DND-41 (cell line): ENCODE data around the gene SRC.

Experiments used
- ATAC-seq: fragments of 200-7000 bp; cut with Tn5 transposase; 3 replicates; pipeline ENCODE4 v1.9.1; 2021; ENCODE audit warnings: low read depth; ENCODE audit not compliant: insufficient read depth
- DNase-seq: peaks from one replicate; pipeline ENCODE4 v3.0.0-alpha.2; 2020
- H2AFZ ChIP-seq: 2 replicates; pipeline ENCODE4 v1.6.0; 2012; ENCODE audit warnings: low read depth, low read length
- H3K27ac ChIP-seq: 2 replicates; pipeline ENCODE4 v1.5.1; 2012; ENCODE audit warnings: low read length, inconsistent platforms
- H3K27me3 ChIP-seq: fragments of 200-600 bp; sonication (generic); 2 replicates; pipeline ENCODE4 v1.6.0; 2012; ENCODE audit warnings: low read length, mild to moderate bottlenecking, inconsistent platforms; ENCODE audit not compliant: insufficient read depth, poor library complexity
- H3K36me3 ChIP-seq: 2 replicates; pipeline ENCODE4 v1.5.1; 2012; ENCODE audit warnings: low read length, inconsistent platforms; ENCODE audit not compliant: insufficient read depth
- H3K4me1 ChIP-seq: 2 replicates; pipeline ENCODE4 v1.5.1; 2012; ENCODE audit warnings: mild to moderate bottlenecking, low read length; ENCODE audit not compliant: insufficient read depth
- H3K4me2 ChIP-seq: 2 replicates; pipeline ENCODE4 v1.6.0; 2012; ENCODE audit warnings: mild to moderate bottlenecking, moderate library complexity, low read length, inconsistent platforms; ENCODE audit not compliant: insufficient read depth
- H3K4me3 ChIP-seq, 2 experiments: fragments of 200-600 bp in 1 of 2; shearing (Covaris generic) in 1 of 2; 2 replicates each; pipeline ENCODE4 v1.5.1; 2012 to 2016; ENCODE audit warnings: inconsistent platforms in 2 of 2, low read length in 2 of 2, mild to moderate bottlenecking in 2 of 2, low read depth in 1 of 2, moderate library complexity in 1 of 2
- H3K79me2 ChIP-seq: 2 replicates; pipeline ENCODE4 v1.6.0; 2012; ENCODE audit warnings: low read length, inconsistent platforms; ENCODE audit not compliant: insufficient read depth
- H3K9ac ChIP-seq: 2 replicates; pipeline ENCODE4 v1.6.0; 2012; ENCODE audit warnings: low read depth, mild to moderate bottlenecking, inconsistent platforms, low read length, moderate library complexity
- H3K9me3 ChIP-seq: 2 replicates; pipeline ENCODE4 v1.5.1; 2012; ENCODE audit warnings: low read length, moderate library complexity, mild to moderate bottlenecking, inconsistent platforms; ENCODE audit not compliant: insufficient read depth, severe bottlenecking
- H4K20me1 ChIP-seq: 2 replicates; pipeline ENCODE4 v1.6.0; 2012; ENCODE audit warnings: low read length; ENCODE audit not compliant: insufficient read depth
- EZH2 ChIP-seq: IDR thresholded peaks from 3 replicates; pipeline ENCODE4 v1.6.1; 2012; ENCODE audit warnings: borderline replicate concordance, low read depth, mild to moderate bottlenecking, moderate library complexity, low read length, inconsistent platforms; ENCODE audit not compliant: severe bottlenecking
- TF ChIP-seq, protein P1 (sequence below): IDR thresholded peaks from 2 replicates; pipeline ENCODE4 v1.5.1; 2012; ENCODE audit warnings: borderline replicate concordance, low read length, moderate library complexity, mild to moderate bottlenecking; ENCODE audit not compliant: poor library complexity, severe bottlenecking; ENCODE audit errors: extremely low read depth

SRC gene

GRCh38 chr20:37346236-37346534 lies 245 bp downstream of the SRC start:
- Histone ChIP-seq H3K36me3 (no peaks in the 10 kb centered on the region), H4K20me1 (peaks cover 9% of the 10 kb centered on the region; the same call in 1 of the 2 replicates), H3K4me3 (peak overlapping the region in 1 of 2 experiments; percentile 60; a peak in 3 of 4 replicates), H3K27ac (no peak overlapping the region), H3K79me2 (peaks cover 17% of the 10 kb centered on the region), H3K4me1 (peaks cover 21% of the 10 kb centered on the region), H2AFZ (peak overlapping the region; percentile 74; the same call in 1 of the 2 replicates), H3K4me2 (peak overlapping the region; percentile 76), H3K9ac (peak overlapping the region; percentile 53), H3K9me3 (no peaks in the 10 kb centered on the region), H3K27me3 (no peaks in the 10 kb centered on the region)
- peak; percentile 6; the same call in 1 of the 3 replicates for ATAC-seq
- no peak for DNase-seq
- TF ChIP-seq, protein P1, sequence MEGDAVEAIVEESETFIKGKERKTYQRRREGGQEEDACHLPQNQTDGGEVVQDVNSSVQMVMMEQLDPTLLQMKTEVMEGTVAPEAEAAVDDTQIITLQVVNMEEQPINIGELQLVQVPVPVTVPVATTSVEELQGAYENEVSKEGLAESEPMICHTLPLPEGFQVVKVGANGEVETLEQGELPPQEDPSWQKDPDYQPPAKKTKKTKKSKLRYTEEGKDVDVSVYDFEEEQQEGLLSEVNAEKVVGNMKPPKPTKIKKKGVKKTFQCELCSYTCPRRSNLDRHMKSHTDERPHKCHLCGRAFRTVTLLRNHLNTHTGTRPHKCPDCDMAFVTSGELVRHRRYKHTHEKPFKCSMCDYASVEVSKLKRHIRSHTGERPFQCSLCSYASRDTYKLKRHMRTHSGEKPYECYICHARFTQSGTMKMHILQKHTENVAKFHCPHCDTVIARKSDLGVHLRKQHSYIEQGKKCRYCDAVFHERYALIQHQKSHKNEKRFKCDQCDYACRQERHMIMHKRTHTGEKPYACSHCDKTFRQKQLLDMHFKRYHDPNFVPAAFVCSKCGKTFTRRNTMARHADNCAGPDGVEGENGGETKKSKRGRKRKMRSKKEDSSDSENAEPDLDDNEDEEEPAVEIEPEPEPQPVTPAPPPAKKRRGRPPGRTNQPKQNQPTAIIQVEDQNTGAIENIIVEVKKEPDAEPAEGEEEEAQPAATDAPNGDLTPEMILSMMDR: no peak
- TF ChIP-seq EZH2: no peak

- no peaks in the 10 kb centered on the region for H3K36me3 ChIP-seq
- H4K20me1 ChIP-seq: peaks cover 9% of the 10 kb centered on the region; the same call in 1 of the 2 replicates
- no peaks in the 10 kb centered on the region for H3K9me3 ChIP-seq
- DNase-seq (no peak), ATAC-seq (peak; percentile 13; the same call in 1 of the 3 replicates)
- H3K79me2 ChIP-seq: peaks cover 17% of the 10 kb centered on the region
- TF ChIP-seq, protein P1: no peak
- no peak for TF ChIP-seq EZH2
- peak overlapping the region; percentile 76 for H3K4me2 ChIP-seq
- no peak overlapping the region for H2AFZ ChIP-seq
- H3K4me3 ChIP-seq: peak overlapping the region in 1 of 2 experiments; percentile 60; a peak in 3 of 4 replicates
- H3K27ac ChIP-seq: no peak overlapping the region
- H3K4me1 ChIP-seq: peaks cover 21% of the 10 kb centered on the region
- peak overlapping the region; percentile 53; the same call in 1 of the 2 replicates for H3K9ac ChIP-seq
- H3K27me3 ChIP-seq: no peaks in the 10 kb centered on the region
Observed at GRCh38 chr20:37346535-37347346, 801 bp downstream of the SRC start.

DNA sequence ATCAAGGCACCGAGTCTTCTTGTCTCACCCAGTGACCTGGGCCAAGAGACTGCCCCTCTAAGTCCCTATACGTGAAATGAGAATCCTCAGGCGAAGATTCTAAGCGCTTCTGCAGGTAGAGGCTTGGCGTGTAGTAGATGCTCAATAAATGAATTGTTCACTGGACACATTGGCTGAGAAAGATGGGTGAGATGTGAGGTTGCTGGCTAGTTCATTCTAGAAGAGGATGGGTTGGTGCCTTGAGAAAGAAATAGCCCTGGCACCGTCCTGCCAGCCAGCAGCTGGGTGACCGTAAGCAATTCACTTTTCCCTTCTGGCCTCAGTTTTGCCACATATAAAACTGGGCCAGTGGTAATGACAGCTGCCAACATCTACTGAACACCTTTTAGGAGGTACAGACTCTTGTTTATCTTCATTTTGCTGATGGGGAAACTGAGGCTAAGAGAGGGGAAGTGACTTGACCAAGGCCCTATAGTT lies 1.4 kb downstream of the SRC start:
- peak overlapping the region; percentile 76 for H3K4me2 ChIP-seq
- H3K36me3 ChIP-seq: no peaks in the 10 kb centered on the region
- no peak for ATAC-seq
- TF ChIP-seq EZH2: no peak
- TF ChIP-seq, protein P1: no peak
- no peaks in the 10 kb centered on the region for H3K27me3 ChIP-seq
- H3K9ac ChIP-seq: peak overlapping the region; percentile 53; the same call in 1 of the 2 replicates
- H3K9me3 ChIP-seq: no peaks in the 10 kb centered on the region
- peaks cover 17% of the 10 kb centered on the region for H3K79me2 ChIP-seq
- H2AFZ ChIP-seq: no peak overlapping the region
- peaks cover 12% of the 10 kb centered on the region; the same call in 1 of the 2 replicates for H4K20me1 ChIP-seq
- peaks cover 21% of the 10 kb centered on the region for H3K4me1 ChIP-seq
- H3K27ac ChIP-seq: no peak overlapping the region
- DNase-seq: no peak
- H3K4me3 ChIP-seq: peak overlapping the region in 1 of 2 experiments; percentile 60; a peak in 2 of 4 replicates
